Measurements from ENCODE around the gene SMPD4. TPM values are rescaled to one million over a fixed set of nuclear protein-coding genes. Genes with fewer than 3 reads are reported as not detected.
A peak's percentile ranks its signal among the peaks of the same experiment; 100 is the strongest.
"Not testable (repeated sequence)": the region's sequence is repeated elsewhere in the genome, so short reads cannot be mapped to it uniquely, and the experiment has no call there.

SMPD4 gene
- total and polyA plus RNA-seq, 9 of the 15 experiments (the other 6 are each of a cell fraction or from before 2014, with no cell fraction given): 7.5 to 123 (median 35.7) TPM

DNA sequence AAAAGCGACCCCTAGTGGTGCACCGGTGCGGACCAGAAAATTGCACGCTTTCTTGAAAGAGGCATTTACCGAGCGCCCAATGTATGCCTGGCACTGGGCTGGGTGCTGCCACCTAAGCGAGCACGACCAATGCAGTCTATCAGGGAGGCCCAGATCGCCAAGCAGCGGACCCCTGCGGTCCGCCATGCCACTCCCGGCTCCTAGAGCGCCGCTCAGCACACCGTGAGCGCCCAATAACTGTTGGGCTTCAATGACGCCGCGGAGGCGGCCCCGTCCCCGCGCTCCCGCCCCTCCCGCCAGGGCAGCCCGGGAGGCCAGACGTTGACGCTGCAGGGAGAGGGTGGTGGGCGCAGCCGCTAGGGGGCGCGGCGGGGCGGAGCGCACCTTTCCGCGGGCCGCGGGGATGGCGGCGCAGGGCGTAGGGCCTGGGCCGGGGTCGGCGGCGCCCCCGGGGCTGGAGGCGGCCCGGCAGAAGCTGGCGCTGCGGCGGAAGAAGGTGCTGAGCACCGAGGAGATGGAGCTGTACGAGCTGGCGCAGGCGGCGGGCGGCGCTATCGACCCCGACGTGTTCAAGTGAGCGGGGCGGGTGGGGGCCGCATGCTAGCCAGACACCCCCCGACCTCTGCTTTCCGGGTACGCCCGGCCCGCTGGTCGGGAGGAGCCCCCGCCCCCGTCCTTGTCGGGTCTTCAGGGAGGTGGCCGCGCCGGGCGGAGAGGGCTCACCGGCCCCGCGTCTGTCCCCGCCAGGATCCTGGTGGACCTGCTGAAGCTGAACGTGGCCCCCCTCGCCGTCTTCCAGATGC is 679 bp upstream of the SMPD4 start, which contains the start of gene MZT2B:
MZT2B (plus strand) TSS at position 383 of the 803 bp plus-strand sequence; CDS start at position 404, 21 bp downstream.
- ChIA-PET CTCF (ENCODE audit: low intra/inter-chr PET ratio) (interaction anchor here (0.6 to 1.7 kb wide), 2 partner anchors 17 to 150 kb away, joined by 3 to 6 read pairs; no protein-coding TSS in a partner anchor), POLR2A (interaction anchor here (0.6 to 1.0 kb wide), 8 partner anchors 11 to 992 kb away, joined by 3 to 4 read pairs (median 3); no protein-coding TSS in a partner anchor)
- DNase-seq (ENCODE audit: extremely low read depth in 1 of 4, low spot score in 3 of 4): peak; percentile 79 to 93 (median 84)
- not testable (repeated sequence) for BruUV-seq (replicated peaks); H3K9me3 ChIP-seq (replicated peaks; ENCODE audit: control insufficient read depth, insufficient read depth, low read depth, low read length); H4K20me1 ChIP-seq (replicated peaks; ENCODE audit: control insufficient read depth, insufficient read depth, low read length); H3K9me1 ChIP-seq (ENCODE audit: control insufficient read depth, insufficient read depth, low read length); H3K27me3 ChIP-seq (ENCODE audit: control insufficient read depth in 2 of 2, insufficient read depth in 2 of 2, low read length in 2 of 2); TF ChIP-seq NR2C2 (CRISPR knock-in tag; IDR thresholded peaks at IDR 0.05)
- FAIRE-seq: peak; percentile 6
- 2% methylated on average over 11 of the region's 86 CpGs for WGBS (ENCODE audit: insufficient coverage, low coverage, missing lambda C conversion rate)
- Histone ChIP-seq H2AFZ (ENCODE audit: low read depth, low read length) (peak within 1 kb of the TSS; percentile 94), H3K79me2 (ENCODE audit: control insufficient read depth, insufficient read depth, low read length) (peaks cover 73% of the 10 kb centered on the region), H3K4me2 (ENCODE audit: insufficient read depth, low read length) (peak within 1 kb of the TSS; percentile 98), H3K36me3 (ENCODE audit: control insufficient read depth, insufficient read depth, low read length) (peaks cover 39% of the 10 kb centered on the region; the same call in 2 of the 3 replicates), H3K9ac (ENCODE audit: insufficient read depth in 1 of 2, low read depth in 2 of 2, low read length in 2 of 2) (peak within 1 kb of the TSS; percentile 95 to 99), H3K27ac (ENCODE audit: extremely low read depth, low read depth, low read length) (peak within 1 kb of the TSS; percentile 97), H3K4me1 (replicated peaks in 1 of 2; ENCODE audit: control insufficient read depth in 2 of 2, insufficient read depth in 2 of 2, low read length in 2 of 2) (peaks cover 7 to 45% of the 10 kb centered on the region in 2 experiments; a peak in 4 of 5 replicates), H3K4me3 (peak within 1 kb of the TSS; percentile 100)
- ATAC-seq: peak; percentile 88
- in situ Hi-C loops (cut with MboI): loop anchor here (5.0 kb wide), 1 partner anchor 155 kb away; no protein-coding TSS in a partner anchor
- intact Hi-C loops (cut with micrococcal nuclease): loop anchor here (5.0 to 10.0 kb wide), 2 partner anchors 160 to 1303 kb away; partner anchors contain the start of gene IMP4
- TF ChIP-seq NEUROD1 (IDR thresholded peaks at IDR 0.05; ENCODE audit: borderline replicate concordance, low read depth, low read length, partially characterized antibody): peak; percentile 35
- TF ChIP-seq EP400 (IDR thresholded peaks at IDR 0.05): peak; percentile 59
- TF ChIP-seq RBFOX2 (IDR thresholded peaks at IDR 0.05; ENCODE audit: low read depth, low read length): peak; percentile 86
- peak; percentile 81; the same call in 1 of the 2 replicates for TF ChIP-seq ILF3 (IDR thresholded peaks at IDR 0.05; ENCODE audit: borderline replicate concordance)
- TF ChIP-seq NR2C2 (tag; IDR thresholded peaks at IDR 0.05): peak; percentile 47; the same call in 1 of the 2 replicates
- peak; percentile 61 for TF ChIP-seq SMAD1 (IDR thresholded peaks at IDR 0.05; ENCODE audit: low read depth, low read length, partially characterized antibody)
- TF ChIP-seq POLR2AphosphoS5 (IDR thresholded peaks at IDR 0.05; ENCODE audit: control insufficient read depth, insufficient read depth, low read depth, low read length): peak; percentile 37; the same call in 1 of the 2 replicates
- TF ChIP-seq SUPT5H (IDR thresholded peaks at IDR 0.05): 0 out of 2 replicates have a peak, but pooled peaks have one; percentile 10
- TF ChIP-seq, protein P1, sequence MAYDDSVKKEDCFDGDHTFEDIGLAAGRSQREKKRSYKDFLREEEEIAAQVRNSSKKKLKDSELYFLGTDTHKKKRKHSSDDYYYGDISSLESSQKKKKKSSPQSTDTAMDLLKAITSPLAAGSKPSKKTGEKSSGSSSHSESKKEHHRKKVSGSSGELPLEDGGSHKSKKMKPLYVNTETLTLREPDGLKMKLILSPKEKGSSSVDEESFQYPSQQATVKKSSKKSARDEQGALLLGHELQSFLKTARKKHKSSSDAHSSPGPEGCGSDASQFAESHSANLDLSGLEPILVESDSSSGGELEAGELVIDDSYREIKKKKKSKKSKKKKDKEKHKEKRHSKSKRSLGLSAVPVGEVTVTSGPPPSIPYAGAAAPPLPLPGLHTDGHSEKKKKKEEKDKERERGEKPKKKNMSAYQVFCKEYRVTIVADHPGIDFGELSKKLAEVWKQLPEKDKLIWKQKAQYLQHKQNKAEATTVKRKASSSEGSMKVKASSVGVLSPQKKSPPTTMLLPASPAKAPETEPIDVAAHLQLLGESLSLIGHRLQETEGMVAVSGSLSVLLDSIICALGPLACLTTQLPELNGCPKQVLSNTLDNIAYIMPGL (CRISPR knock-in tag; IDR thresholded peaks at IDR 0.05): peak; percentile 79; the same call in 1 of the 2 replicates
- peak; percentile 19; the same call in 1 of the 2 replicates for TF ChIP-seq ESRRA (IDR thresholded peaks at IDR 0.05; ENCODE audit: borderline replicate concordance, low read depth)
- TF ChIP-seq, protein P2, sequence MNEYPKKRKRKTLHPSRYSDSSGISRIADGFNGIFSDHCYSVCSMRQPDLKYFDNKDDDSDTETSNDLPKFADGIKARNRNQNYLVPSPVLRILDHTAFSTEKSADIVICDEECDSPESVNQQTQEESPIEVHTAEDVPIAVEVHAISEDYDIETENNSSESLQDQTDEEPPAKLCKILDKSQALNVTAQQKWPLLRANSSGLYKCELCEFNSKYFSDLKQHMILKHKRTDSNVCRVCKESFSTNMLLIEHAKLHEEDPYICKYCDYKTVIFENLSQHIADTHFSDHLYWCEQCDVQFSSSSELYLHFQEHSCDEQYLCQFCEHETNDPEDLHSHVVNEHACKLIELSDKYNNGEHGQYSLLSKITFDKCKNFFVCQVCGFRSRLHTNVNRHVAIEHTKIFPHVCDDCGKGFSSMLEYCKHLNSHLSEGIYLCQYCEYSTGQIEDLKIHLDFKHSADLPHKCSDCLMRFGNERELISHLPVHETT (CRISPR knock-in tag; conservative IDR thresholded peaks at IDR 0.05 in 1 of 2, IDR thresholded peaks at IDR 0.05 in 1 of 2): peak in 1 of 2 experiments; percentile 67; a peak in 2 of 4 replicates
- TF ChIP-seq RBBP5 (IDR thresholded peaks at IDR 0.05; ENCODE audit: borderline replicate concordance, insufficient read depth, low read length, poor library complexity, severe bottlenecking): peak; percentile 12
- peak; percentile 36 for TF ChIP-seq KAT2B (IDR thresholded peaks at IDR 0.05; ENCODE audit: low read depth, low read length)
- 0 out of 2 replicates have a peak, but pooled peaks have one; percentile 43 for TF ChIP-seq POLR2A (conservative IDR thresholded peaks at IDR 0.05)
- TF ChIP-seq ZKSCAN8 (CRISPR knock-in tag; IDR thresholded peaks at IDR 0.05): peak; percentile 100
- TF ChIP-seq ZNF589 (CRISPR knock-in tag; IDR thresholded peaks at IDR 0.05; ENCODE audit: low read depth): peak; percentile 46; the same call in 1 of the 2 replicates
